GM19351 (cell line): Measurements from ENCODE around the gene NUDT22.

Source experiments
- ATAC-seq: cut with Tn5 transposase; IDR thresholded peaks from one replicate; pipeline ENCODE4 v1.9.1; 2021; ENCODE audit warnings: mild to moderate bottlenecking, moderate library complexity; ENCODE audit not compliant: unreplicated experiment

NUDT22 gene

GRCh38 chr11:64225608-64226506 is at the start of gene NUDT22, which contains the start of gene TRPT1:
Gene NUDT22 (plus strand): TSS chr11:64226274. CDS start chr11:64226653, 379 bp downstream.
Gene TRPT1 (minus strand): TSS chr11:64226186. CDS start chr11:64225860, 326 bp downstream.
- peak; percentile 53 for ATAC-seq

- ATAC-seq: no peak
Observed at GRCh38 chr11:64176751-64177150, 49.3 kb upstream of the NUDT22 start.

DNA sequence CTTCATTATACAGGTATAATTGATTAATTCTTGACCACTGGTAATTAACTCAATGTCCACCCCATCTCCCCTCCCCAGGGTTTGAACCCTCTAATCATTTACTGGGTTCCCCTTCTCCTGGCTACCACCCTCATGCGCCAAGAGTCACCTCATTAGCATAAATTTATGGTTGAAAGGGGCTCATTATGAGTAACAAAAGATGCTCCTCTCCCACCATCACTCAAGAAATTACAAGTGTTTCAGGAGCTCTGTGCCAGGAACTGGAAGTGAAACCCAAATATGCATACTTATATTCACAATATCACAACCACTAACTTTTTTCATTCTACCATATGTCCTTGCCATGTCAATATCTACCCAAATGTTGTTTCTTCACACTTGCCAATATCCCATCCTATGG is 47.9 kb upstream of the NUDT22 start:
- no peak for ATAC-seq

GRCh38 chr11:64178951-64179639 is 47.0 kb upstream of the NUDT22 start:
- ATAC-seq: no peak

- no peak for ATAC-seq
Observed at GRCh38 chr11:64180891-64181290, 45.2 kb upstream of the NUDT22 start.

GRCh38 chr11:64181506-64182411 is 44.3 kb upstream of the NUDT22 start:
- ATAC-seq: no peak

DNA sequence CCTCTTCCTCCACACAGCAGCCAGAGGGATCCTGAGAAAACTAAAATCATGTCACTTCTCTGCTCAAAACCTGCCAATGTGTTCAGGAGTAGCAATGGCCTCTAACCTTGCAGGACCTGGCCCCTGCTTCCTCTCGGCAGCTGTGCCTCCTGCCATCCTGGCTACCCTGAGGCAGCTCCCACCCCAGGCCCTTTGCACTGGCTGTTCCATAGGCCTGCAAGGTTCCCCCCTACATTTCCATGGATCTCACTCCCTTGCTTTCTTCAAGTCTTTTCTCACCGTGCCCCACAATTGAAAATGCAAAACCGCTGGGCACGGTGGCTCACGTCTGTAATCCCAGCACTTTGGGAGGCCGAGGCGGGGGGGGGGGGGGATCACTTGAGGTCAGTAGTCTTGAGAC is 42.2 kb upstream of the NUDT22 start:
- ATAC-seq: no peak

- peak; percentile 5 for ATAC-seq
Observed at GRCh38 chr11:64185175-64185692, 40.8 kb upstream of the NUDT22 start.

GRCh38 chr11:64185693-64186491 is 40.2 kb upstream of the NUDT22 start, which contains the start of gene STIP1:
Gene STIP1 (plus strand): TSS chr11:64186171. CDS start chr11:64186262, 91 bp downstream.
- peak; percentile 86 for ATAC-seq

GRCh38 chr11:64186492-64187165 is 39.4 kb upstream of the NUDT22 start:
- ATAC-seq: no peak

DNA sequence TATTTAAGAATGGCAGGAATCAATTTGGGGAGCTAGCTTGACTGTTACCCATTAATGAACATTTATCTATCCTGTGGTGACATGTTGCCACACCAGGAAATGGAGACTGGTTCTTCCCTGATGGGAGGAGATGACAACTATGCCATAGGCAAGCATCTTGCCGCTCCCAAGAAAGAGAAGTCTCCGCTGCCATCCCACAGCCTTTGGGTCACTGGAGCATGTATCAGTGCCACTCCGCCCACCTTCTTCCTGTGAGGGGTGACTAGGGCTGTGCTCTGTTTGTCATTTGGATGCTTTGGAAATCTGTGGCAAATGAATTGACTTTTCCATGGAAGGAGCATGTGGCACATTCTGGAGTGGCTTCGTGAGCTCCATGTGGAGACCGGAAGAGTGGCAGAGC is 33.6 kb upstream of the NUDT22 start:
- no peak for ATAC-seq

DNA sequence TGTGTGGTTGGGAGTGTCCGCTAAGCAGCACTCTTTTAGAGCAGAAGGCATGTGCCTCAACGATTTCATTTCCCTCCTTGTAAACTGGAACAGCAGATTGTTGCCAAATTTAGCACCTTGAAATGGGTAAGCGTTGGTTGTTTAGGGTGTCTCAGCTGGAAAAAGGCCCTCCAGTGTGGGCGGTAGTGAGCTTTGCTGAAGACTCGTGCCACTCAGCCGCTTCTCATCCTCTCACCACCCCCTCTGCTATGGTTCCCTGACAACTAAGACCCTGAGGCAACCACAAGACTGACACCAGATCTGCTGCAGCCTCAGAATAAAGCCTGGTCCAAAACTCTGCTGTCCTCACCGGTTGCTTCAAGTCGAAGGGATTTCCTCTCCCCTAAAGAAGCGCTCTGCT is 29.4 kb upstream of the NUDT22 start:
- ATAC-seq: no peak

GRCh38 chr11:64198511-64198910 is 27.6 kb upstream of the NUDT22 start:
- no peak for ATAC-seq

- no peak for ATAC-seq
Observed at GRCh38 chr11:64201543-64201942, 24.5 kb upstream of the NUDT22 start.

GRCh38 chr11:64202992-64203391 is 23.1 kb upstream of the NUDT22 start:
- no peak for ATAC-seq

GRCh38 chr11:64203421-64204079 is 22.5 kb upstream of the NUDT22 start:
- ATAC-seq: no peak

DNA sequence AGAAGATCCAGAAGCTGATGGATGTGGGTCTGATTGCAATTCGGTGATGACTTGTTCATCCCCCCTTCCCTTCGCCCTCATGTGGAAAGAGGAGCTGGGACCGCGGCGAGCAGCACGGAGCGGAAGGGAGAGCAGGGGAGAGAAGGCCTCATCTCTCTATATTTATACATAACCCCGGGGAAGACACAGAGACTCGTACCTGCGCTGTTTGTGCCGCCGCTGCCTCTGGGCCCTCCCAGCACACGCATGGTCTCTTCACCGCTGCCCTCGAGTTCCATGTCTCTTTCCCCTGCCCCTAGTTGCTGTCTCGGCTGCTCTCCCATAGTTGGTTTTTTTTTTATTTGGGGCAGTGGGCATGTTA is 22.0 kb upstream of the NUDT22 start:
- no peak for ATAC-seq

DNA sequence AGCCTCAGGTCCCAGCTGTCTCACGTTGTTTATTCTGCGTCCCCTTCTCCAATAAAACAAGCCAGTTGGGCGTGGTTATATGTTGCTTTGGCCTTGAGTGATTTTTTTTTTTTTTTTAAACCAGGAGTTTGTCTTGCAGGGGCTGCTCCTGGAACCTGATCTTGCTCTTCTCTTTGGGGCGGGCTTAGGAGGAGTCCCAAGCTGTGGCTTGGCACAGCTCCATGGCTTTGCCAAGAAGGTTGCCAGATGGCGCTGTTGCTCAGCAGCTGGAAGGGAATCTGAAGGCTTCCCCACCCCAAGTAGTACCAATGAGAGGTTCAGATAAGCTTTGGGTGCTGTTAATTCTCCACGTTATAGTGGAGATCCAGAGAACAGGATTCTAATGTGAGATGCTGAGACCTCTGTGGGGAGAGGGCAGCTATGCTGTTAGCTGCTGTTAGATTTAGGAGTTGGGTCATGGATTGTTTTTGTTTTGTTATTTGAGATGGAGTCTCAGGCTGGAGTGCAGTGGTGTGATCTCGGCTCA is 21.5 kb upstream of the NUDT22 start:
- no peak for ATAC-seq
